ENCODE data around the gene PSMD11. TPM values are rescaled to one million over a fixed set of nuclear protein-coding genes. Genes with fewer than 3 reads are reported as not detected.

The PSMD11 gene
- total RNA-seq, 1 donor from 2014 or later, result 117 TPM

- CTCF ChIA-PET, result interaction anchor here (1.1 to 2.7 kb wide), 3 partner anchors 43 to 82 kb away, joined by 3 to 11 read pairs (median 5); no protein-coding TSS in a partner anchor
- no peak for ATAC-seq (ENCODE audit: low read depth)
- POLR2A ChIA-PET, result no interaction called here
These were observed 82.8 kb downstream of the PSMD11 start for GRCh38 chr17:32527146-32527545.

GRCh38 chr17:32528825-32529224 lies 84.5 kb downstream of the PSMD11 start:
- Mint-ChIP-seq H3K27ac (peak overlapping the region; percentile 25), H3K4me3 (no peak overlapping the region), H3K4me1 (peaks cover 42% of the 10 kb centered on the region), H3K36me3 (ENCODE audit: low read depth) (no peaks in the 10 kb centered on the region), H3K27me3 (no peaks in the 10 kb centered on the region), H3K9me3 (no peaks in the 10 kb centered on the region)
- DNase-seq (no peak), ATAC-seq (ENCODE audit: low read depth) (no peak)
- intact Hi-C loops (cut with micrococcal nuclease), result no loop called here
- no peak for TF ChIP-seq CTCF (IDR thresholded peaks at IDR 0.05)
- CTCF ChIA-PET, result interaction anchor here (0.6 kb wide), 1 partner anchor 67 kb away, joined by 3 read pairs; no protein-coding TSS in a partner anchor
- POLR2A ChIA-PET, result no interaction called here

More at GRCh38 chr17:32527146-32527545, 82.8 kb downstream of the PSMD11 start:
- Mint-ChIP-seq H3K4me3 (no peak overlapping the region), H3K9me3 (no peaks in the 10 kb centered on the region), H3K4me1 (peaks cover 58% of the 10 kb centered on the region), H3K27me3 (no peaks in the 10 kb centered on the region), H3K36me3 (ENCODE audit: low read depth) (no peaks in the 10 kb centered on the region), H3K27ac (peak overlapping the region; percentile 31)
- TF ChIP-seq CTCF (IDR thresholded peaks at IDR 0.05), result no peak
- DNase-seq, result no peak
- intact Hi-C loops (cut with micrococcal nuclease), result no loop called here

- no peak for TF ChIP-seq CTCF (IDR thresholded peaks at IDR 0.05)
- no peaks in the 10 kb centered on the region for H3K27me3 Mint-ChIP-seq
- no peak for DNase-seq
- no peaks in the 10 kb centered on the region for H3K36me3 Mint-ChIP-seq (ENCODE audit: low read depth)
- no peaks in the 10 kb centered on the region for H3K9me3 Mint-ChIP-seq
- no peak for ATAC-seq (ENCODE audit: low read depth)
- intact Hi-C loops (cut with micrococcal nuclease), result no loop called here
- H3K4me3 Mint-ChIP-seq, result no peak overlapping the region
- CTCF ChIA-PET, result interaction anchor here (0.6 kb wide), 1 partner anchor 68 kb away, joined by 3 read pairs; no protein-coding TSS in a partner anchor
- POLR2A ChIA-PET, result no interaction called here
- no peak overlapping the region for H3K27ac Mint-ChIP-seq
- H3K4me1 Mint-ChIP-seq, result peaks cover 34% of the 10 kb centered on the region
These were observed 85.3 kb downstream of the PSMD11 start for GRCh38 chr17:32529604-32530003.

Other genes starting within 250 kb of the PSMD11 start
- gene RHBDL3, start 178.7 kb upstream of the PSMD11 start, total RNA-seq, result 0.10 and 0.20 TPM in 2 replicates
- 18.1 and 23.0 TPM in 2 replicates for gene C17orf75, start 102.3 kb upstream of the PSMD11 start, total RNA-seq
- gene ZNF207, start 94.4 kb upstream of the PSMD11 start, total RNA-seq, result 231 and 276 TPM in 2 replicates
- 9.3 and 9.6 TPM in 2 replicates for gene CDK5R1, start 42.5 kb downstream of the PSMD11 start, total RNA-seq

All from activated B cell treated with CpG ODN at 0.5 μM for 24 hours (primary cell).